CD4-positive, alpha-beta T cell (primary cell): ENCODE results near the gene PKD2L1. TPM values are rescaled to one million over a fixed set of nuclear protein-coding genes. Genes with fewer than 3 reads are reported as not detected.

Experiments used
- ATAC-seq: fragments of 200-7000 bp; cut with Tn5 transposase; one replicate; pipeline ENCODE4 v1.10.0; 2022; ENCODE audit warnings: mild to moderate bottlenecking; ENCODE audit not compliant: poor library complexity
- CTCF ChIA-PET: fragments of 350-600 bp; sonication (Branson Sonifier 250); formaldehyde crosslinking; loops from one replicate; lab custom pipeline; 2021; ENCODE audit warnings: antibody characterized with exemption, inconsistent platforms; lab: Charles Lee
- POLR2A ChIA-PET: fragments of 350-600 bp; sonication (Branson Sonifier 250); formaldehyde crosslinking; loops from one replicate; lab custom pipeline; 2021; ENCODE audit warnings: antibody characterized with exemption, inconsistent platforms; lab: Charles Lee
- DNase-seq, 14 experiments: peaks; one replicate each; pipeline ENCODE4 v3.0.0-alpha.2; 2013 to 2020; ENCODE audit warnings: mixed read lengths in 2 of 14
- H3K27ac ChIP-seq, 2 donors: one replicate each; pipeline versions ENCODE4 v1.5.1 to v1.7.0; 2013; ENCODE audit warnings: low read length in 2 of 2, low read depth in 1 of 2, mild to moderate bottlenecking in 1 of 2
- H3K27me3 ChIP-seq, 2 experiments: 1 replicate in 1 of 2; 2 replicates in 1 of 2; pipeline versions ENCODE4 v1.6.1 to v1.7.0; 2013; ENCODE audit warnings: low read length in 2 of 2, control low read depth in 1 of 2, mild to moderate bottlenecking in 1 of 2, moderate library complexity in 1 of 2; ENCODE audit not compliant: insufficient read depth in 2 of 2, control insufficient read depth in 1 of 2
- H3K36me3 ChIP-seq: one replicate; pipeline ENCODE4 v1.6.1; 2013; ENCODE audit warnings: low read length, control low read depth; ENCODE audit not compliant: insufficient read depth
- H3K4me1 ChIP-seq: one replicate; pipeline ENCODE4 v1.6.1; 2013; ENCODE audit warnings: low read length, control low read depth; ENCODE audit not compliant: insufficient read depth
- H3K4me3 ChIP-seq: one replicate; pipeline ENCODE4 v1.5.1; 2013; ENCODE audit warnings: mild to moderate bottlenecking, low read length, moderate library complexity
- H3K9me3 ChIP-seq, 2 experiments: 1 replicate in 1 of 2; 2 replicates in 1 of 2; pipeline versions ENCODE4 v1.6.1 to v1.7.0; 2013; ENCODE audit warnings: low read length in 2 of 2, mild to moderate bottlenecking in 2 of 2, control low read depth in 1 of 2, moderate library complexity in 1 of 2; ENCODE audit not compliant: control insufficient read depth in 1 of 2, insufficient read depth in 1 of 2
- H3K27ac Mint-ChIP-seq: one replicate; pipeline ENCODE4 v1.8.0; 2020; ENCODE audit warnings: mixed read lengths
- H3K27me3 Mint-ChIP-seq: one replicate; pipeline ENCODE4 v1.8.0; 2021; ENCODE audit warnings: mixed read lengths
- H3K36me3 Mint-ChIP-seq: one replicate; pipeline ENCODE4 v1.8.0; 2021; ENCODE audit warnings: low read depth, mixed read lengths
- H3K4me1 Mint-ChIP-seq: one replicate; pipeline ENCODE4 v1.8.0; 2021; ENCODE audit warnings: low read depth, mixed read lengths
- H3K4me3 Mint-ChIP-seq: one replicate; pipeline ENCODE4 v1.8.0; 2020; ENCODE audit warnings: mild to moderate bottlenecking, mixed read lengths
- H3K9me3 Mint-ChIP-seq: one replicate; pipeline ENCODE4 v1.8.0; 2020; ENCODE audit warnings: mixed read lengths
- intact Hi-C, 2 experiments: fragments of 100-400 bp; cut with DNase I in 1 of 2; cut with micrococcal nuclease in 1 of 2; formaldehyde crosslinking; loops; one replicate each; pipeline versions ENCODE4 v1.15.1 to v1.9.0; 2023 to 2025; cut with DNase I, micrococcal nuclease
- total RNA-seq, 174 experiments: library from RNA in 2 of 174; stranded (reverse) in 2 of 174; gene quantifications; one replicate each; pipeline ENCODE4 v1.2.3 and lab custom pipeline; 2021 to 2026
- TF ChIP-seq, protein P1 (sequence below): fragments of 200-600 bp; IDR thresholded peaks from one replicate; pipeline ENCODE4 v1.8.0; 2022; ENCODE audit warnings: antibody characterized with exemption, mild to moderate bottlenecking

PKD2L1 gene
- total RNA-seq, 2 experiments from 2014 or later: not detected

DNA sequence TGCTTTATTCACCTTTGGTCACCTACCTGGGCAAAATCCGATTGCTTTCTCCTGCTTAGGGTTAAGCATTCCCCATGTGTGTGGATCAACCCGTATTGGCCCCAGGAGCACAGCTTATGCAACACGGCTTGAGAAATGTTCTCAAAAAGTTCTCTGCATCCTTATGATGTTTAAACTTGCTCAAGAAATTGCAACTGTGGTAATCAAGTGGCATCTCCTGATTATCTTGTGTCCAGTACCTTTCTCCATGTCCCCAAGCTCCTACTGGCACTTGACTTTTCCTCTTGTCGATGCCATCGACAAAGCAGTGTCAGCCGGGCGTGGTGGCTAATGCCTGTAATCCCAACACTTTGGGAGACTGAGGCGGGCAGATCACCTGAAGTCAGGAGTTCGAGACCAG lies 4.7 kb upstream of the PKD2L1 start:
- no peaks in the 10 kb centered on the region for H3K36me3 ChIP-seq
- H3K9me3 ChIP-seq: no peaks in the 10 kb centered on the region
- intact Hi-C loops: no loop called here
- peaks cover 0 to 3% of the 10 kb centered on the region in 2 experiments for H3K27me3 ChIP-seq
- Mint-ChIP-seq H3K27me3 (peaks cover 12% of the 10 kb centered on the region), H3K4me3 (no peak overlapping the region), H3K4me1 (no peaks in the 10 kb centered on the region), H3K9me3 (no peaks in the 10 kb centered on the region), H3K36me3 (no peaks in the 10 kb centered on the region), H3K27ac (no peak overlapping the region)
- DNase-seq: no peak
- ATAC-seq: no peak
- H3K4me3 ChIP-seq: no peak overlapping the region
- H3K27ac ChIP-seq: no peak overlapping the region
- no peaks in the 10 kb centered on the region for H3K4me1 ChIP-seq
- ChIA-PET CTCF (no interaction called here), POLR2A (no interaction called here)
- TF ChIP-seq, protein P1, sequence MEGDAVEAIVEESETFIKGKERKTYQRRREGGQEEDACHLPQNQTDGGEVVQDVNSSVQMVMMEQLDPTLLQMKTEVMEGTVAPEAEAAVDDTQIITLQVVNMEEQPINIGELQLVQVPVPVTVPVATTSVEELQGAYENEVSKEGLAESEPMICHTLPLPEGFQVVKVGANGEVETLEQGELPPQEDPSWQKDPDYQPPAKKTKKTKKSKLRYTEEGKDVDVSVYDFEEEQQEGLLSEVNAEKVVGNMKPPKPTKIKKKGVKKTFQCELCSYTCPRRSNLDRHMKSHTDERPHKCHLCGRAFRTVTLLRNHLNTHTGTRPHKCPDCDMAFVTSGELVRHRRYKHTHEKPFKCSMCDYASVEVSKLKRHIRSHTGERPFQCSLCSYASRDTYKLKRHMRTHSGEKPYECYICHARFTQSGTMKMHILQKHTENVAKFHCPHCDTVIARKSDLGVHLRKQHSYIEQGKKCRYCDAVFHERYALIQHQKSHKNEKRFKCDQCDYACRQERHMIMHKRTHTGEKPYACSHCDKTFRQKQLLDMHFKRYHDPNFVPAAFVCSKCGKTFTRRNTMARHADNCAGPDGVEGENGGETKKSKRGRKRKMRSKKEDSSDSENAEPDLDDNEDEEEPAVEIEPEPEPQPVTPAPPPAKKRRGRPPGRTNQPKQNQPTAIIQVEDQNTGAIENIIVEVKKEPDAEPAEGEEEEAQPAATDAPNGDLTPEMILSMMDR: no peak

GRCh38 chr10:100333661-100334440 lies 3.8 kb upstream of the PKD2L1 start:
- Histone ChIP-seq H3K9me3 (no peaks in the 10 kb centered on the region), H3K4me3 (no peak overlapping the region), H3K27ac (no peak overlapping the region), H3K36me3 (no peaks in the 10 kb centered on the region), H3K27me3 (peaks cover 0 to 3% of the 10 kb centered on the region in 2 experiments), H3K4me1 (no peaks in the 10 kb centered on the region)
- TF ChIP-seq, protein P1: no peak
- DNase-seq (no peak), ATAC-seq (no peak)
- Mint-ChIP-seq H3K27ac (no peak overlapping the region), H3K4me3 (no peak overlapping the region), H3K27me3 (peaks cover 19% of the 10 kb centered on the region), H3K9me3 (no peaks in the 10 kb centered on the region), H3K36me3 (no peaks in the 10 kb centered on the region), H3K4me1 (no peaks in the 10 kb centered on the region)
- CTCF ChIA-PET: no interaction called here
- intact Hi-C loops: no loop called here
- POLR2A ChIA-PET: no interaction called here

DNA sequence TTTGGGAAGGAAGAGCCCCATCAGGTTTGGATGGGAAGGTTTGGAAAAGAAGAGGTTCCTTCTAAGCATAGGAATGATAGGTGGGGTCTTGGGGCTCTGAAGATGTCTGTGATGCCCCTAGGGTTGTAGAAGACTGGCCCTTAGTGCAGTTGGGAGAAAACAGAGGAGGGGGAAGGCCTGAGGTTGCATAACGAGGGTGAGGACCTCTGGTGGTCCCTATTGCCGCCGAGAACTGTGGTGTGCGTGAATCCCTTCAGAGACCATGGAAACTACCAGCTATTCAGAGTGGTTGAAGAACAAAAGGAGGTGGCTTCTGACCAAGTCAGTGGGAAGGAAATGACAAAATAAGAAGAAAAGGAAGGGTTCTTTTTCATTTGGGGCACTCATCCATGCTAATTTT lies 3.1 kb upstream of the PKD2L1 start:
- Histone ChIP-seq H3K9me3 (no peaks in the 10 kb centered on the region), H3K27me3 (peaks cover 0 to 3% of the 10 kb centered on the region in 2 experiments), H3K4me3 (no peak overlapping the region), H3K27ac (no peak overlapping the region), H3K36me3 (no peaks in the 10 kb centered on the region), H3K4me1 (no peaks in the 10 kb centered on the region)
- TF ChIP-seq, protein P1: no peak
- ChIA-PET CTCF (no interaction called here), POLR2A (no interaction called here)
- Mint-ChIP-seq H3K27ac (no peak overlapping the region), H3K4me3 (no peak overlapping the region), H3K4me1 (no peaks in the 10 kb centered on the region), H3K9me3 (no peaks in the 10 kb centered on the region), H3K36me3 (no peaks in the 10 kb centered on the region), H3K27me3 (peaks cover 16% of the 10 kb centered on the region)
- DNase-seq (no peak), ATAC-seq (no peak)
- intact Hi-C loops: no loop called here
